ENCODE measurements around the gene ESRP2. TPM values are rescaled to one million over a fixed set of nuclear protein-coding genes. Genes with fewer than 3 reads are reported as not detected.

ESRP2 gene
- total and polyA plus RNA-seq, 9 of the 15 experiments (the other 6 are each of a cell fraction or from before 2014, with no cell fraction given): 0.05 to 0.15 (median 0.07) TPM; not detected in 6

- TF ChIP-seq IRF9 (tag; IDR thresholded peaks at IDR 0.05): no peak
Measured at GRCh38 chr16:68276223-68276622, 40.3 kb upstream of the ESRP2 start (continued).

GRCh38 chr16:68275611-68276191 lies 39.8 kb upstream of the ESRP2 start:
- Histone ChIP-seq H4K20me1 (replicated peaks; ENCODE audit: control insufficient read depth, insufficient read depth, low read length) (peaks cover 17% of the 10 kb centered on the region), H2AFZ (ENCODE audit: low read depth, low read length) (no peak overlapping the region), H3K9ac (ENCODE audit: insufficient read depth in 1 of 2, low read depth in 2 of 2, low read length in 2 of 2) (no peak overlapping the region), H3K27ac (ENCODE audit: extremely low read depth, low read depth, low read length) (no peak overlapping the region), H3K36me3 (ENCODE audit: control insufficient read depth, insufficient read depth, low read length) (peaks cover 58% of the 10 kb centered on the region; the same call in 2 of the 3 replicates), H3K9me3 (replicated peaks; ENCODE audit: control insufficient read depth, insufficient read depth, low read depth, low read length) (no peaks in the 10 kb centered on the region), H3K4me3 (no peak overlapping the region), H3K27me3 (ENCODE audit: control insufficient read depth in 2 of 2, insufficient read depth in 2 of 2, low read length in 2 of 2) (no peaks in the 10 kb centered on the region), H3K9me1 (ENCODE audit: control insufficient read depth, insufficient read depth, low read length) (no peaks in the 10 kb centered on the region), H3K79me2 (ENCODE audit: control insufficient read depth, insufficient read depth, low read length) (peaks cover 31% of the 10 kb centered on the region), H3K4me1 (replicated peaks in 1 of 2; ENCODE audit: control insufficient read depth in 2 of 2, insufficient read depth in 2 of 2, low read length in 2 of 2) (peaks cover 0 to 9% of the 10 kb centered on the region in 2 experiments; a peak in 1 of 5 replicates), H3K4me2 (ENCODE audit: insufficient read depth, low read length) (no peak overlapping the region)
- DNase-seq (ENCODE audit: extremely low read depth in 1 of 4, low spot score in 3 of 4) (no peak), FAIRE-seq (no peak), ATAC-seq (no peak; the same call in 1 of the 3 replicates)
- CTCF ChIA-PET (ENCODE audit: low intra/inter-chr PET ratio): no interaction called here
- TF ChIP-seq CTBP1 (IDR thresholded peaks at IDR 0.05; ENCODE audit: borderline replicate concordance) (0 out of 2 replicates have a peak, but pooled peaks have one; percentile 30), CEBPG (CRISPR knock-in tag; IDR thresholded peaks at IDR 0.05) (no peak), CEBPG (tag; conservative IDR thresholded peaks at IDR 0.05 in 1 of 2, IDR thresholded peaks at IDR 0.05 in 1 of 2) (no peak)
- POLR2A ChIA-PET: interaction anchor here (0.6 to 1.7 kb wide), 4 partner anchors 12 to 163 kb away, joined by 3 to 7 read pairs (median 4); partner anchors contain the start of genes PRMT7 and SLC7A6OS
- 44% methylated on average over 4 of the region's 4 CpGs for WGBS (ENCODE audit: insufficient coverage, low coverage, missing lambda C conversion rate)
- intact Hi-C loops (cut with micrococcal nuclease) (no loop called here), in situ Hi-C loops (cut with MboI) (no loop called here)
- TSS peak; percentile 23 for BruUV-seq (replicated peaks)

Measured in K562 (cell line).